WTC11 (cell line): ENCODE data around the gene LIN7A. TPM values are rescaled to one million over a fixed set of nuclear protein-coding genes. Genes with fewer than 3 reads are reported as not detected.

Experiments
- ATAC-seq: fragments of 200-7000 bp; cut with Tn5 transposase; 2 replicates; pipeline ENCODE4 v1.10.0; 2021; ENCODE audit warnings: mild to moderate bottlenecking, moderate library complexity
- CTCF ChIA-PET: fragments of 300-600 bp; sonication (Branson Sonifier 250); formaldehyde crosslinking; loops from one replicate; lab custom pipeline; 2021; ENCODE audit warnings: antibody characterized with exemption; lab: Charles Lee
- POLR2A ChIA-PET: fragments of 350-600 bp; sonication (Branson Sonifier 250); formaldehyde crosslinking; loops from one replicate; lab custom pipeline; 2021; ENCODE audit warnings: antibody characterized with exemption; lab: Charles Lee
- DNase-seq: peaks from one replicate; pipeline ENCODE4 v3.0.0; 2021; ENCODE audit warnings: low spot score
- H3K27ac Mint-ChIP-seq: 2 replicates; pipeline ENCODE4 v1.8.0; 2021; ENCODE audit warnings: mixed read lengths
- H3K27me3 Mint-ChIP-seq: 2 replicates; pipeline ENCODE4 v1.8.0; 2021; ENCODE audit warnings: low read depth, mild to moderate bottlenecking, moderate library complexity, mixed read lengths
- H3K36me3 Mint-ChIP-seq: 2 replicates; pipeline ENCODE4 v1.8.0; 2021; ENCODE audit warnings: mixed read lengths
- H3K4me1 Mint-ChIP-seq: 2 replicates; pipeline ENCODE4 v1.8.0; 2022; ENCODE audit warnings: mixed read lengths
- H3K4me3 Mint-ChIP-seq: 2 replicates; pipeline ENCODE4 v1.8.0; 2021; ENCODE audit warnings: mild to moderate bottlenecking, moderate library complexity, mixed read lengths
- H3K9me3 Mint-ChIP-seq: 2 replicates; pipeline ENCODE4 v1.8.0; 2021; ENCODE audit warnings: mixed read lengths
- AFF4 ChIP-seq: sonication (generic); formaldehyde crosslinking; IDR thresholded peaks from 2 replicates; pipeline ENCODE4 v1.8.1; 2023; ENCODE audit warnings: mild to moderate bottlenecking, missing genetic modification reagents, borderline replicate concordance
- E2F1 ChIP-seq: sonication (generic); formaldehyde crosslinking; IDR thresholded peaks from 2 replicates; pipeline ENCODE4 v1.8.0; 2022; ENCODE audit warnings: mild to moderate bottlenecking, missing genetic modification reagents
- ELF4 ChIP-seq: sonication (generic); formaldehyde crosslinking; IDR thresholded peaks from 2 replicates; pipeline ENCODE4 v1.8.1; 2022; ENCODE audit warnings: low read depth, mild to moderate bottlenecking, moderate library complexity, missing genetic modification reagents
- KAT7 ChIP-seq: sonication (generic); formaldehyde crosslinking; IDR thresholded peaks from 2 replicates; pipeline ENCODE4 v1.8.1; 2023; ENCODE audit warnings: missing genetic modification reagents, mild to moderate bottlenecking, borderline replicate concordance
- NR1H2 ChIP-seq: sonication (generic); formaldehyde crosslinking; IDR thresholded peaks from 2 replicates; pipeline ENCODE4 v1.9.0; 2021; ENCODE audit warnings: mild to moderate bottlenecking, moderate library complexity, missing genetic modification reagents
- PRDM15 ChIP-seq: sonication (generic); formaldehyde crosslinking; IDR thresholded peaks from 2 replicates; pipeline ENCODE4 v1.8.0; 2022; ENCODE audit warnings: missing genetic modification reagents
- USF1 ChIP-seq: sonication (generic); formaldehyde crosslinking; IDR thresholded peaks from 2 replicates; pipeline ENCODE4 v1.8.0; 2022; ENCODE audit warnings: mild to moderate bottlenecking, missing genetic modification reagents
- ZNF138 ChIP-seq: sonication (generic); formaldehyde crosslinking; conservative IDR thresholded peaks from 2 replicates; pipeline ENCODE4 v1.8.1; 2022; ENCODE audit warnings: mild to moderate bottlenecking, moderate library complexity, missing genetic modification reagents
- ZNF532 ChIP-seq: fragments of 250-450 bp; sonication (Bioruptor Pico); IDR thresholded peaks from 2 replicates; pipeline ENCODE4 v1.9.0; 2021; ENCODE audit warnings: mild to moderate bottlenecking, borderline replicate concordance
- ZNF671 ChIP-seq: fragments of 250-450 bp; sonication (Bioruptor Pico); IDR thresholded peaks from 2 replicates; pipeline ENCODE4 v1.8.0; 2021; ENCODE audit warnings: mild to moderate bottlenecking
- total RNA-seq: library from RNA; stranded (reverse); gene quantifications from 3 replicates; pipeline ENCODE4 v1.2.3, GENCODE V29; 2021

LIN7A gene
- total RNA-seq, 1 experiment from 2014 or later = 8.5 TPM

GRCh38 chr12:80912901-80913770, 24.6 kb downstream of the LIN7A start (continued):
- TF ChIP-seq PRDM15 (CRISPR knock-in tag) (no peak), AFF4 (CRISPR knock-in tag) (no peak), E2F1 (no peak), USF1 (CRISPR knock-in tag) (no peak), NR1H2 (no peak), ELF4 (no peak)

GRCh38 chr12:80909370-80909769, 28.4 kb downstream of the LIN7A start:
- H3K4me1 Mint-ChIP-seq = peaks cover 10% of the 10 kb centered on the region
- no peak for ATAC-seq
- no peak for TF ChIP-seq ZNF671 (CRISPR knock-in tag)
- no peak for TF ChIP-seq KAT7
- no peak for TF ChIP-seq ZNF532 (CRISPR knock-in tag)
- no peak for TF ChIP-seq ZNF138
- TF ChIP-seq, all 79 proteins: peak for 0
- ChIA-PET CTCF (no interaction called here), POLR2A (no interaction called here)
- no peak overlapping the region for H3K4me3 Mint-ChIP-seq
- no peaks in the 10 kb centered on the region for H3K9me3 Mint-ChIP-seq
- no peaks in the 10 kb centered on the region for H3K36me3 Mint-ChIP-seq
- no peak overlapping the region for H3K27ac Mint-ChIP-seq
- no peak for DNase-seq
- H3K27me3 Mint-ChIP-seq = no peaks in the 10 kb centered on the region
